Chondrocyte (in vitro differentiated cells): Measurements from ENCODE around the gene TMEM132D. TPM values are rescaled to one million over a fixed set of nuclear protein-coding genes. Genes with fewer than 3 reads are reported as not detected.
A peak's percentile ranks its signal among the peaks of the same experiment; 100 is the strongest.

Experiments
- DNase-seq: peaks from one replicate; pipeline ENCODE4 v3.0.0; 2021; ENCODE audit warnings: mixed read lengths, low spot score
- H3K27ac Mint-ChIP-seq: one replicate; pipeline ENCODE4 v1.8.0; 2021; ENCODE audit warnings: mild to moderate bottlenecking, moderate library complexity, mixed read lengths; ENCODE audit not compliant: unreplicated experiment
- H3K27me3 Mint-ChIP-seq: 2 replicates; pipeline ENCODE4 v1.8.0; 2021; ENCODE audit warnings: low read depth, mixed read lengths
- H3K36me3 Mint-ChIP-seq: 2 replicates; pipeline ENCODE4 v1.8.0; 2021; ENCODE audit warnings: low read depth, mixed read lengths
- H3K4me1 Mint-ChIP-seq: 2 replicates; pipeline ENCODE4 v1.8.0; 2021; ENCODE audit warnings: low read depth, mild to moderate bottlenecking, mixed read lengths
- H3K4me3 Mint-ChIP-seq: one replicate; pipeline ENCODE4 v1.8.0; 2021; ENCODE audit warnings: mild to moderate bottlenecking, moderate library complexity, mixed read lengths; ENCODE audit not compliant: unreplicated experiment
- H3K9me3 Mint-ChIP-seq: 2 replicates; pipeline ENCODE4 v1.8.0; 2021; ENCODE audit warnings: low read depth, mixed read lengths
- long read RNA-seq: library from polyadenylated mRNA; stranded (forward); transcript quantifications from one replicate; pipeline ENCODE4 v2.0.0, GENCODE V29; 2021
- total RNA-seq: library from RNA; stranded (reverse); gene quantifications from 3 replicates; pipeline ENCODE4 v1.2.1, GENCODE V29; 2021
- TF ChIP-seq, protein P1 (sequence below): fragments of 200-600 bp; sonication (generic); IDR thresholded peaks from 2 replicates; pipeline ENCODE4 v1.5.0; 2021; ENCODE audit warnings: antibody characterized with exemption, mild to moderate bottlenecking, moderate library complexity

TMEM132D gene
- 1.4 to 3.7 TPM (median 3.1 TPM) in 3 replicates for total RNA-seq
- long read RNA-seq, partial matches to known transcripts: 3 of 4 reads
- long read RNA-seq, other reads (novel, unspliced or antisense): 1 of 4 reads

DNA sequence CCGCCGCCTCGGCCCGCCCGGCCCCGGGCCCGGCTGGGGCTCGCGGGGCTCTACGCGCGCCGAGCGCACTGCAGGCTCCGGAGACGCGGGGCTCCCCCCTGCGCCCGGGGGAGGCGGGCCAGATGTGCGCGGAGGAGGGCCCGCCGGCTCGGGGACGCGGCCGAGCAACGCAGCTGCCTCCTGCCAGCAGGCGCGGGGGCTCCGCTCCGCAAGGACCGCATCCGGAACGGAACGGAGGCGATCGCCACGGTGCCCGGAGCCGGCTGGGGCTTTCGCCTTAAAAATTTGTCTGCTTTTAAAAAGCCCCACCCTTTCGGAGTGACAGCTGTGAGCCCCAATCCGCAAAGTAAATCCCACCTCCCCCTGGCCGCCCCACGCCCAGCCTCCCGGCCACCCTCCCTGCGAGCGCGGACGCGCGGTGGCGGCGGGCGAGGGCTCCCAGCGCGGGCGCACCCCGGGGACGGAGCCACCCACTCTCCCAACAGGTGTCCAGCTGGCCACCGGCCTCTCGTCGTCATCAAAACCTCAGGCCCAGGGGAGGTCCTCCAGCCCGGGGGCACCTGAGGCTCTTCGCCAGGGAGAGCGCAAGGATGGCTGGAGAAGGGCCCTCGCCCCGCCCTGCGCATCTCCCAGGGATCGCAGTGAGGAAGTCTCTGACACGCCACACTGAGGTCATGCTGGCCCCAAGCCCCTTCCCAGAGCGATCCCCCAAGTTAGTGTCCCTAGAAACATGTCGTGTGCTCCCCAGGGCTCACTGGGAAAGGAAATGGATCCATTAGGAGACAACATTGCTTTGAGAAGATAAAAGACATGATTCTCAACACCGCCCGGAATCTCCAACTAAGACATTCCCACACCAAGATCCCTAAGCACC lies at the start of gene TMEM132D:
TMEM132D (minus strand) TSS at position 70 of the 874 bp plus-strand sequence.
- Mint-ChIP-seq H3K27me3 (peaks cover 57% of the 10 kb centered on the region), H3K27ac (no peak within 1 kb of the TSS), H3K4me3 (peak within 1 kb of the TSS; percentile 74), H3K9me3 (no peaks in the 10 kb centered on the region), H3K4me1 (peaks cover 18% of the 10 kb centered on the region), H3K36me3 (peaks cover 2% of the 10 kb centered on the region)
- TF ChIP-seq, protein P1, sequence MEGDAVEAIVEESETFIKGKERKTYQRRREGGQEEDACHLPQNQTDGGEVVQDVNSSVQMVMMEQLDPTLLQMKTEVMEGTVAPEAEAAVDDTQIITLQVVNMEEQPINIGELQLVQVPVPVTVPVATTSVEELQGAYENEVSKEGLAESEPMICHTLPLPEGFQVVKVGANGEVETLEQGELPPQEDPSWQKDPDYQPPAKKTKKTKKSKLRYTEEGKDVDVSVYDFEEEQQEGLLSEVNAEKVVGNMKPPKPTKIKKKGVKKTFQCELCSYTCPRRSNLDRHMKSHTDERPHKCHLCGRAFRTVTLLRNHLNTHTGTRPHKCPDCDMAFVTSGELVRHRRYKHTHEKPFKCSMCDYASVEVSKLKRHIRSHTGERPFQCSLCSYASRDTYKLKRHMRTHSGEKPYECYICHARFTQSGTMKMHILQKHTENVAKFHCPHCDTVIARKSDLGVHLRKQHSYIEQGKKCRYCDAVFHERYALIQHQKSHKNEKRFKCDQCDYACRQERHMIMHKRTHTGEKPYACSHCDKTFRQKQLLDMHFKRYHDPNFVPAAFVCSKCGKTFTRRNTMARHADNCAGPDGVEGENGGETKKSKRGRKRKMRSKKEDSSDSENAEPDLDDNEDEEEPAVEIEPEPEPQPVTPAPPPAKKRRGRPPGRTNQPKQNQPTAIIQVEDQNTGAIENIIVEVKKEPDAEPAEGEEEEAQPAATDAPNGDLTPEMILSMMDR: no peak
- DNase-seq: no peak

DNA sequence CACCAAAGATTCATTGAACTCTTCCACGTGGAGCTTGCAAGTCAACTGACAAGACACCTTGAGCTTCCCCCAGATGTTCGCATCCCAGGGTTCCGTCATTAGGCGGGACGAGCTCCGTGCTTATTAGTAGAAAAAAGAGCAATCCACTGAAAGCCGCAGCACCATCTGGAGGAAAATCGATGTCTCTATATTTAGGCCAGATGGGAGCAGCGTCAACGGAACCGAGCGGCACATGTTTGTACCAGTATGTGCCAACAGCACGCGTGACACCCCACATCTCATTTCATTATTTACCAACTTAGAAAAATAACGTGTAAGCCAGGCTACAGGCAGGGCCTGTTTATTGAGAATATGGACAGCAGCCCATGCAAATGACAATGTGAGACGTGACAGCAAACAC lies 45.8 kb upstream of the TMEM132D start:
- Mint-ChIP-seq H3K4me3 (no peak overlapping the region), H3K27me3 (no peaks in the 10 kb centered on the region), H3K27ac (no peak overlapping the region), H3K4me1 (no peaks in the 10 kb centered on the region), H3K9me3 (peaks cover 7% of the 10 kb centered on the region), H3K36me3 (no peaks in the 10 kb centered on the region)
- TF ChIP-seq, protein P1: no peak
- DNase-seq: no peak

DNA sequence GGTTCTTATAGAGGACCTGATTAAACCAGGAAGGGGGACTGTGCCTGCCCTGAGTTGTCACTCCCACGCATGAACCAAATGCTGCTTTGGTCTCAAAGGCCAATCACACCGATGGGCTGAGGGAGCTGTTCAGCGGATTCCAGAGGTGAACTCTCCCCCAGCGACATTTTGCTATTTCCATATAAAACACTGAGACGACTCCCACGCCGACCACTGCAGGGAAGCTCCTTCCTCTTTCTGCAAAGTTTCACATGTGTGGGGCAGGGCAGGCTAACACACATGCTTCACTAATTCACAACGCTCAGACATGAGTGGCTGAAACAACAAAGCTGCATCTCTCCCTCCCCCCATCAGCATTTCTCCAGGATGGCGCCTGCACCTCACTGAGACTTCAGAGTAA lies 37.8 kb upstream of the TMEM132D start:
- peaks cover 2% of the 10 kb centered on the region for H3K27me3 Mint-ChIP-seq
- peaks cover 6% of the 10 kb centered on the region for H3K9me3 Mint-ChIP-seq

DNA sequence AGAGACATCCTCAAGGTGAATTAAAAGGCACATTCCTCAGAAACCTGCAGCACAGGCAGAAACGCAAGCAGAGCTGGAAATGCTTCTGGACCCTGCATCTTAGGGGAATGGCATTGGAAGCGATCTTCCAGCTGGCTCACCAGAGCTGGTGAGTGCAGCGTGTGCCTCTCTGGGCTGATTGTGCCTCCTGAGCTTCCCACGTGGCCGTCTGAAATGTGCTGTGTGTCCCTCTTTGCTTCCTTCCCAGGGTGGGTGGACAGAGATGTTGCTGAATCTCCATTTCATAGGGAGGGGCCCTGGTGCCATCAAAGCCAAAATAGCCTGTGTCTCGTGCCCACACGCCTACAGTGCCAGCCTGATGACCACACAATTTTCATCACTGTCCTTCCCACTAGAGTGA lies 34.3 kb upstream of the TMEM132D start:
- no peak overlapping the region for H3K4me3 Mint-ChIP-seq
- peaks cover 2% of the 10 kb centered on the region for H3K27me3 Mint-ChIP-seq
- TF ChIP-seq, protein P1: no peak
- H3K9me3 Mint-ChIP-seq: peaks cover 18% of the 10 kb centered on the region
- no peak for DNase-seq
- no peak overlapping the region for H3K27ac Mint-ChIP-seq
- H3K4me1 Mint-ChIP-seq: no peaks in the 10 kb centered on the region
- H3K36me3 Mint-ChIP-seq: no peaks in the 10 kb centered on the region

More for the DNA sequence above, 37.8 kb upstream of the TMEM132D start:
- H3K4me1 Mint-ChIP-seq: no peaks in the 10 kb centered on the region
- TF ChIP-seq, protein P1: no peak
- no peak for DNase-seq
- no peak overlapping the region for H3K27ac Mint-ChIP-seq
- no peaks in the 10 kb centered on the region for H3K36me3 Mint-ChIP-seq
- H3K4me3 Mint-ChIP-seq: no peak overlapping the region

DNA sequence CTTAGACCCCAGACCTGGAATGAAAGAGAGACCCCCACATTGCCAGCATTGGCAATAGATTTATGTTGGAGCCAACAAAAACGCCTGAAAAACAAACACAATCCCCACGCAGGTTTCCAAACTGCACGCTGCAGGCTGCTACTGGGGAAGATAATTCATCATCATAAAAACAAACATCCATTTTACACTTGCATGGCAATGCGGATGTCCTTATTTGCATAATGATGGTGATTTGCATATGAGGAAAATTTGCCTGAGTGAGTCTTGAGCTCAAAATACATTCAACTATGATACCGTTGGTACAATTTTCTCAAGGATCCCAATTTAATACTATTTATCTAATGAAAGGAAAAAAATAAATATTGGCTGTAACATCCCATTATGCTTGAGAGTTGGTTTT lies 33.6 kb upstream of the TMEM132D start:
- DNase-seq: no peak
- no peaks in the 10 kb centered on the region for H3K36me3 Mint-ChIP-seq
- H3K27ac Mint-ChIP-seq: no peak overlapping the region
- H3K9me3 Mint-ChIP-seq: peaks cover 18% of the 10 kb centered on the region
- TF ChIP-seq, protein P1: no peak
- no peaks in the 10 kb centered on the region for H3K4me1 Mint-ChIP-seq
- peaks cover 2% of the 10 kb centered on the region for H3K27me3 Mint-ChIP-seq
- H3K4me3 Mint-ChIP-seq: no peak overlapping the region
